OCI-LY3 (cell line): ENCODE results near the gene PKHD1.

ENCODE experiments used
- H2AFZ ChIP-seq: fragments of 200-600, 300-600 bp; shearing (Covaris generic); 2 replicates; pipeline ENCODE4 v1.6.0; 2014; ENCODE audit warnings: antibody characterized with exemption, low read depth, low read length
- H3K27ac ChIP-seq: fragments of 200-600, 300-600 bp; sonication (generic); 2 replicates; pipeline ENCODE4 v1.5.1; 2014; ENCODE audit warnings: mild to moderate bottlenecking, low read length, moderate library complexity, mixed read lengths
- H3K27me3 ChIP-seq: fragments of 200-600, 300-600 bp; sonication (generic); 2 replicates; pipeline ENCODE4 v1.6.1; 2014; ENCODE audit warnings: low read depth, low read length, mixed read lengths
- H3K36me3 ChIP-seq: fragments of 200-600, 300-600 bp; sonication (generic); replicated peaks from 2 replicates; pipeline ENCODE3; 2014; ENCODE audit warnings: low read depth, low read length, mixed read lengths
- H3K4me1 ChIP-seq: fragments of 300-600, 200-600 bp; sonication (generic); 2 replicates; pipeline ENCODE4 v1.6.1; 2014; ENCODE audit warnings: low read length, mixed read lengths
- H3K4me2 ChIP-seq: fragments of 200-600, 300-600 bp; sonication (generic); 2 replicates; pipeline ENCODE4 v1.6.1; 2014; ENCODE audit warnings: low read length, mixed read lengths
- H3K4me3 ChIP-seq: fragments of 300-600, 200-600 bp; sonication (generic); 2 replicates; pipeline ENCODE4 v1.5.1; 2014; ENCODE audit warnings: antibody characterized with exemption, mild to moderate bottlenecking, low read length, moderate library complexity
- H3K79me2 ChIP-seq: fragments of 300-600, 200-600 bp; shearing (Covaris generic); 2 replicates; pipeline ENCODE4 v1.6.1; 2014; ENCODE audit warnings: mild to moderate bottlenecking, low read length, mixed read lengths
- H3K9ac ChIP-seq: fragments of 300-600, 200-600 bp; shearing (Covaris generic); 2 replicates; pipeline ENCODE4 v1.6.0; 2014; ENCODE audit warnings: mild to moderate bottlenecking, low read length, moderate library complexity
- H3K9me3 ChIP-seq: fragments of 200-600, 300-600 bp; shearing (Covaris generic); 2 replicates; pipeline ENCODE4 v1.6.1; 2014; ENCODE audit warnings: low read length, mixed read lengths; ENCODE audit not compliant: insufficient read depth
- H4K20me1 ChIP-seq: fragments of 200-600, 300-600 bp; sonication (generic); 2 replicates; pipeline ENCODE4 v1.6.1; 2016; ENCODE audit warnings: low read length, mixed read lengths; ENCODE audit not compliant: insufficient read depth
- EZH2phosphoT487 ChIP-seq: fragments of 200-600 bp; shearing (Covaris generic); IDR thresholded peaks from 2 replicates; pipeline ENCODE4 v1.6.1; 2018; ENCODE audit warnings: antibody characterized with exemption, mixed run types, low read depth
- TF ChIP-seq, protein P1 (sequence below): fragments of 200-600, 300-600 bp; sonication (generic); IDR thresholded peaks from 2 replicates; pipeline ENCODE4 v1.5.1; 2014; ENCODE audit warnings: antibody characterized with exemption, low read length, low read depth

Gene PKHD1

DNA sequence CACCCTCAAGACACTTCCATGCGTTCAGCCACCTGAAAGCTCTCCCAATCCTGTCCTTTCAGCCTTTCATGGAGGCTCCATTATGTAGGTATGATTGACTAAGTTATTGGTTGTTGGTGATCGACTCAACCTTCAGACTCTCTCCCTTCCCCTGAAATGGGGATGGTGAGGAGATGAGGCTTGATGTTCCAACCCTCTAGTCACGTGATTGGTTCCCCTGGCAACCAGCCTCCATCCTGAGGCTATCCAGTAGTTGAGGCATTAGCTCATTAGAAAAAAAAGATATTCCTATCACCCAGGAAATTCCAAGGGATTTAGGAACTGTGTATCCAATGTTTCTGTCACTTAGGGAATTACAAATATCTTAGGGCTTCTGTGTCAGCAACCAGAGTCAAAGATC lies 426.6 kb downstream of the PKHD1 start:
- no peak overlapping the region for H3K27ac ChIP-seq

DNA sequence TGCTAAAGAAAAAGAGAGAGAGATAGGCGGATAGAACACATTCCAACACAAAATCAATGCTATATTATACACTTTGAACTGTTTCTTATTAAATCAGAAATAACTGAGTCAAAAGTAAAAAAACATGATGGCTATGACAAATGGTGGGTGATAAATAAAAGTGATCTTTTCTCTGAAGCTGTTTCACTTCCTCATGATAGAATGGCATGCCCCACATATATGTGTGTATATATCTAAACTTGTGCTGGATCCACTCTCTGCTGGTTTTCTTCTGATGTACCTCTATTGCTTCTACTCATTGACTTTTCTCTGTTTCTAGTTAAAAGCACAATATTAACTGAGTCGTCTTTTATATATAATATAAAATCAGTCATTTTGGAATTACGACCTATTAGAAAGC lies 429.9 kb downstream of the PKHD1 start:
- H3K4me3 ChIP-seq = no peak overlapping the region
- H3K4me1 ChIP-seq = no peaks in the 10 kb centered on the region
- no peaks in the 10 kb centered on the region for H4K20me1 ChIP-seq
- no peaks in the 10 kb centered on the region for H3K27me3 ChIP-seq
- no peak overlapping the region for H3K27ac ChIP-seq
- no peaks in the 10 kb centered on the region for H3K36me3 ChIP-seq
- no peak overlapping the region for H3K4me2 ChIP-seq
- no peaks in the 10 kb centered on the region for H3K79me2 ChIP-seq
- H3K9me3 ChIP-seq = no peaks in the 10 kb centered on the region
- no peak overlapping the region for H3K9ac ChIP-seq
- TF ChIP-seq, protein P1, sequence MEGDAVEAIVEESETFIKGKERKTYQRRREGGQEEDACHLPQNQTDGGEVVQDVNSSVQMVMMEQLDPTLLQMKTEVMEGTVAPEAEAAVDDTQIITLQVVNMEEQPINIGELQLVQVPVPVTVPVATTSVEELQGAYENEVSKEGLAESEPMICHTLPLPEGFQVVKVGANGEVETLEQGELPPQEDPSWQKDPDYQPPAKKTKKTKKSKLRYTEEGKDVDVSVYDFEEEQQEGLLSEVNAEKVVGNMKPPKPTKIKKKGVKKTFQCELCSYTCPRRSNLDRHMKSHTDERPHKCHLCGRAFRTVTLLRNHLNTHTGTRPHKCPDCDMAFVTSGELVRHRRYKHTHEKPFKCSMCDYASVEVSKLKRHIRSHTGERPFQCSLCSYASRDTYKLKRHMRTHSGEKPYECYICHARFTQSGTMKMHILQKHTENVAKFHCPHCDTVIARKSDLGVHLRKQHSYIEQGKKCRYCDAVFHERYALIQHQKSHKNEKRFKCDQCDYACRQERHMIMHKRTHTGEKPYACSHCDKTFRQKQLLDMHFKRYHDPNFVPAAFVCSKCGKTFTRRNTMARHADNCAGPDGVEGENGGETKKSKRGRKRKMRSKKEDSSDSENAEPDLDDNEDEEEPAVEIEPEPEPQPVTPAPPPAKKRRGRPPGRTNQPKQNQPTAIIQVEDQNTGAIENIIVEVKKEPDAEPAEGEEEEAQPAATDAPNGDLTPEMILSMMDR = no peak
- TF ChIP-seq EZH2phosphoT487 = no peak
- no peak overlapping the region for H2AFZ ChIP-seq

More for the DNA sequence above, 426.6 kb downstream of the PKHD1 start:
- H3K4me3 ChIP-seq = no peak overlapping the region
- no peaks in the 10 kb centered on the region for H3K4me1 ChIP-seq
- TF ChIP-seq, protein P1 = no peak
- TF ChIP-seq EZH2phosphoT487 = no peak
- no peaks in the 10 kb centered on the region for H4K20me1 ChIP-seq
- no peaks in the 10 kb centered on the region for H3K27me3 ChIP-seq
- no peaks in the 10 kb centered on the region for H3K36me3 ChIP-seq
- no peak overlapping the region for H3K9ac ChIP-seq
- no peak overlapping the region for H2AFZ ChIP-seq
- H3K79me2 ChIP-seq = no peaks in the 10 kb centered on the region
- no peaks in the 10 kb centered on the region for H3K9me3 ChIP-seq
- no peak overlapping the region for H3K4me2 ChIP-seq

DNA sequence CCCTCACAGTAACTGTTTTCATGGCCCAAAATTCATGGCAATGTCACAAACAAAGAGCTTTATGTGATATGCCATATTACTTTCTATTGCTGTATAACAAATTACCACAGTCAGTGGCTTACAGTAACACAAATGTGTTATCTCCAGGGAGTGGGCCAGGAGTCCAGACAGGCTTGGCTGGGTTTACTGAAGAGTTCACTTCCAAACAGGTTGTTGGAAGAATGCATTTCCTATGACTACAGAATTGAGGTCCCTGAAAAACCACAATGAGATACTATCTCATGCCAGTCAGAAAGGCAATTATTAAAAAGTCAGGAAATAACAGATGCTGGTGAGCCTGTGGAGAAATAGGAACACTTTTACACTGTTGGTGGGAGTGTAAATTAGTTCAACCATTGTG lies 431.9 kb downstream of the PKHD1 start:
- no peak for TF ChIP-seq EZH2phosphoT487
- TF ChIP-seq, protein P1 = no peak
- H3K4me3 ChIP-seq = no peak overlapping the region
- H3K9me3 ChIP-seq = no peaks in the 10 kb centered on the region
- H4K20me1 ChIP-seq = no peaks in the 10 kb centered on the region
- no peaks in the 10 kb centered on the region for H3K4me1 ChIP-seq
- H3K79me2 ChIP-seq = no peaks in the 10 kb centered on the region
- no peak overlapping the region for H3K4me2 ChIP-seq
- H3K36me3 ChIP-seq = no peaks in the 10 kb centered on the region
- H3K27ac ChIP-seq = no peak overlapping the region
- H3K27me3 ChIP-seq = no peaks in the 10 kb centered on the region
- H2AFZ ChIP-seq = no peak overlapping the region
- no peak overlapping the region for H3K9ac ChIP-seq

DNA sequence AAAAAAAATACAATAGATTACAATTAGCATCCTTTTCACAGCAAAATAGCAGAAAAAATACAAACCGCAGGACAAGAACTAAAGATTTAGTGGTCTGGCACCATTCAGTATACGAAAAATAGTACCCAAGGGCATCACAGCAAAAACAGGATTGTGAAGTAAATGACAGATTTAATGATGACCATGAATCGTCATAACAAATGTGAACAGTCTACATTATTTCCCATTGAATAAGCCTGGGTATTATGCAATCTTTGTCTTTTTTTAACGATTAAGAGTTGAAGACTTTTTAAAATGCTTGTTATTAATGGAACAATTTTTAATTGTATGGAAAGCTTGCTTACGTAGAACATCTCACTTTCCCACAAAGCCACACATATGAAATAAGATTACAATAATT lies 432.8 kb downstream of the PKHD1 start:
- Histone ChIP-seq H3K27me3 (no peaks in the 10 kb centered on the region), H3K4me3 (no peak overlapping the region), H3K79me2 (no peaks in the 10 kb centered on the region), H2AFZ (no peak overlapping the region), H4K20me1 (no peaks in the 10 kb centered on the region), H3K36me3 (no peaks in the 10 kb centered on the region), H3K9ac (no peak overlapping the region), H3K27ac (no peak overlapping the region), H3K9me3 (no peaks in the 10 kb centered on the region), H3K4me2 (no peak overlapping the region), H3K4me1 (no peaks in the 10 kb centered on the region)
- TF ChIP-seq, protein P1 = no peak
- no peak for TF ChIP-seq EZH2phosphoT487
